BE2C (cell line): Measurements from ENCODE around the gene PTPA. TPM values are rescaled to one million over a fixed set of nuclear protein-coding genes. Genes with fewer than 3 reads are reported as not detected.

Source experiments
- DNase-seq: peaks from one replicate; pipeline ENCODE4 v3.0.0-alpha.2; 2020
- H3K27me3 ChIP-seq: fragments of 250-450 bp; sonication (Bioruptor Pico); 2 replicates; pipeline ENCODE4 v1.5.1; 2020; ENCODE audit warnings: mild to moderate bottlenecking
- H3K36me3 ChIP-seq: fragments of 250-450 bp; sonication (Bioruptor Pico); 2 replicates; pipeline ENCODE4 v1.5.1; 2020; ENCODE audit warnings: mild to moderate bottlenecking
- H3K4me1 ChIP-seq: fragments of 250-450 bp; sonication (Bioruptor Pico); 2 replicates; pipeline ENCODE4 v1.5.1; 2020
- H3K4me3 ChIP-seq: 2 replicates; pipeline ENCODE4 v1.5.1; 2011; ENCODE audit warnings: low read depth, low read length
- H3K9me3 ChIP-seq: fragments of 250-450 bp; sonication (Bioruptor Pico); 2 replicates; pipeline ENCODE4 v1.5.1; 2020
- CTCF ChIP-seq: IDR thresholded peaks from 2 replicates; pipeline ENCODE4 v1.5.1; 2012; ENCODE audit warnings: mild to moderate bottlenecking, low read depth, low read length
- polyA plus RNA-seq: library from polyadenylated mRNA; unstranded; fragments of >200 nt; gene quantifications from one replicate; pipeline ENCODE4 v1.2.1, GENCODE V29; 2012; ENCODE audit warnings: low read depth, missing spikeins; ENCODE audit not compliant: insufficient read length, insufficient read depth

Gene PTPA
- 175 TPM for polyA plus RNA-seq

DNA sequence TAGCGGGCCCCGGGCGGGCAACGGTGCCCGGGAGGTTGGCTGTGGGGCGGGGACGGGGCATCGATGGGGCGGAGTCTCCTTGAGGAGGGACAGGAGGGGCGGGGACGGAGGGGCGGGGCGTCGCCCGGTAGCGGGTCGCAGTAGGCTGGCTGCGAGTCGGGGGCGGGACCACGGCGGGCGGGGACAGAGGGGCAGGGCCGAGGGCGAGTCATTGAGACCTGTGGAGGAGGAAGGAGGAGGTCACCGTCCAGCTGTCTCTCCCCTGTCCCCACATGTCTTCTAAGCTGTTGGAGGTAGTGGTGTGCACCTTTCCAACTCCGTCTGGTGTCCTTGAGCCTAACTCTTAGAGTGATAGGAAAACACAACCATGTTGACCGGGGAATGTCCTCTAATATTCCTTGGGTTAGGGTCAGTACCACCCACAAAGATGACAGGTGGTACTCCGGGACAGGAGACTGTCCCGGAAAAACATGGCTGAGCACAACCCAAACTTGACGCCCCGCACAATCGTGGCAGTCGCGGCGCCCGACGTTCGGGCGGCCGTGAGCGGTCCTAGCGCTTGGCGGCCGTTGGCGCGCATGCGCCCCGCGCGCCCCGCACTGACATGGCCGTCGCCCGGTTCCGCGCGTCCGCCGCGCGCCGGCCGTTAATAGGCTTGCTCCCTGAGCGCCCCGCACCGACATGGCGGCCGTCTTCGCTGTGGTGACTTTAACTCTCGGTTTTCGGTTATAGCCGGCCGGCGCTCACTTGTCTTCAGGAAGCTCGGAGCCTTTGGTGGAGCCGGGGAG, at the start of gene PTPA, which contains the start of gene CRAT:
PTPA (plus strand) TSS at position 676 of the 788 bp plus-strand sequence. CDS start 186 bp downstream, outside the sequence.
CRAT (minus strand) TSS at position 54 of the 788 bp plus-strand sequence. CDS start 284 bp downstream, outside the sequence.
- Histone ChIP-seq H3K9me3 (no peaks in the 10 kb centered on the region), H3K36me3 (no peaks in the 10 kb centered on the region), H3K4me3 (peak within 1 kb of the TSS; percentile 76), H3K27me3 (no peaks in the 10 kb centered on the region), H3K4me1 (no peaks in the 10 kb centered on the region)
- no peak for TF ChIP-seq CTCF
- DNase-seq, result peak; percentile 100

- no peaks in the 10 kb centered on the region for H3K9me3 ChIP-seq
- H3K36me3 ChIP-seq, result peaks cover 9% of the 10 kb centered on the region
Measured at GRCh38 chr9:129063061-129063460, 48.2 kb upstream of the PTPA start.

DNA sequence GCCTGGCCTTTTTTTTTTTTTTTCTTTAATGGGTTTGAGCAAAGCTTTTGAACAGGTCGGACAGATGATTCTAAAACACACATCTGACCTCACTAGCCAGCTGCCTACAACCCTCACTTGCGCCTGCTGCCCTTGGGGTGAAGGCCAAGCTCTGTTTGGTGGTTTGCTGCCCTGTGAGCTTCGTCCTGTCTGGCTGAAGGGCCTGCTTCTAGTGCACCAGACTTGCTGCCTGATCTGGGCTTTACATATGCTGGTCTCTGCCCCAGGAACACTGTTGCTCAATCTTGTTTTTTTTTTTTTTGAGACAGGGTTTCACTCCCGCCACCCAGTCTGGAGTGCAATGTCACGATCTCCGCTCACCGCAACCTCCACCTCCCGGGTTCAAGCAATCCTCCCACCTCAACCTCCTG, 46.7 kb upstream of the PTPA start:
- no peak for DNase-seq
- TF ChIP-seq CTCF, result no peak
- H3K36me3 ChIP-seq, result peaks cover 9% of the 10 kb centered on the region

More at GRCh38 chr9:129063061-129063460, 48.2 kb upstream of the PTPA start:
- H3K4me3 ChIP-seq, result no peak overlapping the region
- no peak for TF ChIP-seq CTCF
- no peaks in the 10 kb centered on the region for H3K4me1 ChIP-seq
- no peak for DNase-seq
- H3K27me3 ChIP-seq, result no peaks in the 10 kb centered on the region

GRCh38 chr9:129068110-129068509, 43.1 kb upstream of the PTPA start:
- Histone ChIP-seq H3K4me3 (no peak overlapping the region), H3K4me1 (peaks cover 16% of the 10 kb centered on the region), H3K9me3 (no peaks in the 10 kb centered on the region), H3K27me3 (no peaks in the 10 kb centered on the region), H3K36me3 (peaks cover 13% of the 10 kb centered on the region)
- no peak for TF ChIP-seq CTCF
- no peak for DNase-seq

More for the DNA sequence above, 46.7 kb upstream of the PTPA start:
- Histone ChIP-seq H3K4me1 (peaks cover 8% of the 10 kb centered on the region), H3K4me3 (no peak overlapping the region), H3K27me3 (no peaks in the 10 kb centered on the region), H3K9me3 (no peaks in the 10 kb centered on the region)

- Histone ChIP-seq H3K36me3 (peaks cover 13% of the 10 kb centered on the region), H3K4me3 (no peak overlapping the region), H3K4me1 (peaks cover 16% of the 10 kb centered on the region), H3K27me3 (no peaks in the 10 kb centered on the region), H3K9me3 (no peaks in the 10 kb centered on the region)
- TF ChIP-seq CTCF, result no peak
- DNase-seq, result peak; percentile 93
Measured at GRCh38 chr9:129068990-129069861, 42.0 kb upstream of the PTPA start.
